ENCODE measurements around the gene LINC00305. TPM values are rescaled to one million over a fixed set of nuclear protein-coding genes. Genes with fewer than 3 reads are reported as not detected.

The LINC00305 gene
- total and polyA plus RNA-seq, 2 of the 8 experiments (the other 6 are each of a cell fraction or from before 2014, with no cell fraction given) = not detected

- Histone ChIP-seq H4K91ac (replicated peaks; ENCODE audit: insufficient read length, low read length) (no peak overlapping the region), H2BK120ac (replicated peaks; ENCODE audit: low read depth, low read length) (no peak overlapping the region), H2AFZ (ENCODE audit: low read length) (no peak overlapping the region), H3K18ac (ENCODE audit: extremely low read depth, low read length) (no peak overlapping the region), H3K23ac (ENCODE audit: insufficient read length) (no peak overlapping the region), H3K4me3 (ENCODE audit: extremely low read depth in 1 of 4, insufficient read depth in 2 of 4, low read depth in 3 of 4, low read length in 4 of 4) (no peak overlapping the region), H2BK5ac (ENCODE audit: low read depth, low read length) (no peak overlapping the region), H3K9me3 (ENCODE audit: insufficient read depth in 2 of 2, low read depth in 1 of 2, low read length in 1 of 2) (peaks cover 11 to 23% of the 10 kb centered on the region in 2 experiments; a peak in 3 of 4 replicates), H3K56ac (replicated peaks; ENCODE audit: insufficient read length, low read depth, low read length) (no peak overlapping the region), H2AK5ac (ENCODE audit: low read depth, low read length) (no peak overlapping the region), H4K8ac (ENCODE audit: extremely low read depth, insufficient read depth, low read length) (no peak overlapping the region), H2BK12ac (ENCODE audit: low read depth, low read length) (no peak overlapping the region), H3K4ac (replicated peaks; ENCODE audit: insufficient read length, low read depth, low read length) (no peak overlapping the region), H3K36me3 (ENCODE audit: control insufficient read depth in 2 of 4, insufficient read depth in 4 of 4, low read length in 3 of 4) (0 out of 8 replicates have a peak, but pooled peaks cover 0 to 7% (median 0%) of the 10 kb centered on the region in 4 experiments), H3K27me3 (replicated peaks in 1 of 4; ENCODE audit: control insufficient read depth in 3 of 4, extremely low read depth in 1 of 4, insufficient read depth in 3 of 4, low read length in 3 of 4) (no peaks in the 10 kb centered on the region), H4K5ac (ENCODE audit: insufficient read length, low read depth, low read length) (no peak overlapping the region), H3K4me1 (replicated peaks in 1 of 4; ENCODE audit: control insufficient read depth in 3 of 4, insufficient read depth in 4 of 4, low read length in 3 of 4) (no peaks in the 10 kb centered on the region), H3K9ac (replicated peaks in 1 of 4; ENCODE audit: extremely low read depth in 1 of 4, low read depth in 3 of 4, low read length in 3 of 4) (no peak overlapping the region), H2BK15ac (ENCODE audit: low read length) (no peak overlapping the region), H3K14ac (ENCODE audit: insufficient read length) (no peak overlapping the region), H3K79me1 (ENCODE audit: low read depth, low read length) (no peaks in the 10 kb centered on the region), H4K20me1 (replicated peaks in 1 of 2; ENCODE audit: control insufficient read depth in 1 of 2, insufficient read depth in 2 of 2, low read length in 2 of 2) (no peaks in the 10 kb centered on the region), H2BK20ac (ENCODE audit: low read length) (no peak overlapping the region), H3K79me2 (ENCODE audit: control insufficient read depth in 1 of 2, insufficient read depth in 2 of 2, low read length in 2 of 2) (no peaks in the 10 kb centered on the region), H3K23me2 (ENCODE audit: low read depth, low read length) (no peaks in the 10 kb centered on the region), H3K27ac (ENCODE audit: low read depth, low read length) (no peak overlapping the region), H3K4me2 (ENCODE audit: insufficient read depth in 1 of 2, low read depth in 2 of 2, low read length in 2 of 2) (no peak overlapping the region)
- WGBS, 2 experiments (ENCODE audit: extremely low coverage in 1 of 2, insufficient coverage in 1 of 2, insufficient read length in 1 of 2, insufficient replicate concordance in 2 of 2, low coverage in 1 of 2, low lambda C conversion rate in 2 of 2, missing lambda C conversion rate in 1 of 2) = 98% methylated on average over 19 of the region's 24 CpGs; no CpG with 5 or more reads in 1 of the 2 experiments
- FAIRE-seq = no peak
- CTCF ChIA-PET (ENCODE audit: partially characterized antibody) = interaction anchor here (2.1 kb wide), 1 partner anchor 367 kb away, joined by 6 read pairs; no protein-coding TSS in a partner anchor
- no peak for TF ChIP-seq ASH2L (IDR thresholded peaks at IDR 0.05; ENCODE audit: low read length)
- no peak for TF ChIP-seq ATF2 (IDR thresholded peaks at IDR 0.05; ENCODE audit: low read length)
- no peak for TF ChIP-seq RFX5 (IDR thresholded peaks at IDR 0.05; ENCODE audit: borderline replicate concordance, low read depth, low read length)
- no peak for TF ChIP-seq TAF7 (optimal IDR thresholded peaks at IDR 0.05; ENCODE audit: borderline replicate concordance, low read depth, low read length)
- TF ChIP-seq RAD21 (IDR thresholded peaks at IDR 0.05 in 1 of 2, conservative IDR thresholded peaks at IDR 0.05 in 1 of 2; ENCODE audit: low read depth in 2 of 2, low read length in 2 of 2) = no peak
- TF ChIP-seq SIX5 (IDR thresholded peaks at IDR 0.05; ENCODE audit: low read depth, low read length) = no peak
- POLR2A ChIA-PET (ENCODE audit: partially characterized antibody) = no interaction called here
- DNase-seq (ENCODE audit: low read depth in 1 of 2, low spot score in 2 of 2) = no peak
These were observed 106.0 kb downstream of the LINC00305 start for GRCh38 chr18:64042728-64043358.
